HG03159 (cell line): ENCODE measurements around the gene KLHDC7A.

Source experiments
- ATAC-seq: cut with Tn5 transposase; IDR thresholded peaks from one replicate; pipeline ENCODE4 v1.9.1; 2021; ENCODE audit warnings: mild to moderate bottlenecking, moderate library complexity; ENCODE audit not compliant: unreplicated experiment

The KLHDC7A gene

DNA sequence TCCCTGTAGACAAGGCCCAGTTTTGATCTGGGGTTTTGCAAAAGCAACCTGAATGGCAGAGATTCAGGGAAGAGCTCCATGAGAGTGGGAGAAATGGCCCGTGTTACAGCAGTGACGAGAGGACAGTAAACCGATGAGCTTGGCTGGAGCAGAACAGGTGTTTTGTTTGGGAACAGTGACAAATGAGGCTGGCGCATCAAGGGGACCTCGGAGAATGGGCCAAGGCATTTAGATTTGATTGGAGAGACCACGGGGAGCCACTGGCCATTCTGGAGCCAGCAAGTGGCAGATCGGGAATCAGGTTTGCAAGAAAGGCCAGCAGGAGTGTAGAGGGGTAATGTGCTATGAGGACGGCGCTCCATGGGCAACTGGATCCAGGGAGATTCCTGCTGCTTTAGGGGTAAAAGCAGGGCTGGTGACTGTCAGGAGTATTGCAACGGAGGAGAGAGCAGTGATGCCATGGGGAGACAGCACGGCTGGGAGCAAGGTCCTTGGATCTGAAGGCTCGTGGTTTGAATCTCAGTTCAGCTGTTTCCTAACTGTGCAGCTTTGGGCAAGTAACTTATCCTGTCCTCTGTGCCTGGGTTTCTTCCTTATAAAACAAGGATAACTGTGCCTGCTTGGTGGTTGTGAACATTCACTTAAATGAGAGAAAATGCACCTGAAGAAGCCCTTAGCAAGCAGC lies 9.9 kb upstream of the KLHDC7A start:
- ATAC-seq, result no peak

DNA sequence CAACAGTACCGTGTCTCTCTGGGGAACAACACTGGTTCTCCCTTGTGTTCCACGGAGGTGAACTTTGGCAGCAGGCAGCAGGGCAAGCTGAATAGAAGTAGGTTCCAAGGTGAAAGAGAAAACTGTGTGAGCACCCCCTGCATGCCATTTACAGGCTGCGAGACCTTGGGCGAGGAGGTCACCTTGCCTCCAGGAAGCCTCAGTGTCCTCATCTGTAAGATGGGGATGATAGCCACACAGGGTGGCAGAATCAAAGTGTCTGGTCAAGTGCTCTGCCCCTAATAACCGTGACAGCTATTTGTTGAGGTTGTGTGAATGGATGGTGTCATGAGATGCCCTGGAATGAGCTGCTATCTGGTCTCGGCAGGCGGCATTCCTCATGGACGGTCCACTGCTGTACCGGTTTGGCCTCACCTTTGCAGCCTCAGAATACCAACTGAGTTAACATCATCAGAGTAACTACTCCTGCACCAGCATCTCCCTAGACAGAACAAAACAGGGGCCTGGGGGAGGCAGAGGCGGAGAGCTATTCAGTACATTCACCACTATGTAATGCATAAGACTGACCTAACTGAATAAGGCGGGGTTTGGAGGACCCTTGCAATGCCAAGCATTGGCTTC lies 7.4 kb upstream of the KLHDC7A start:
- ATAC-seq, result no peak

DNA sequence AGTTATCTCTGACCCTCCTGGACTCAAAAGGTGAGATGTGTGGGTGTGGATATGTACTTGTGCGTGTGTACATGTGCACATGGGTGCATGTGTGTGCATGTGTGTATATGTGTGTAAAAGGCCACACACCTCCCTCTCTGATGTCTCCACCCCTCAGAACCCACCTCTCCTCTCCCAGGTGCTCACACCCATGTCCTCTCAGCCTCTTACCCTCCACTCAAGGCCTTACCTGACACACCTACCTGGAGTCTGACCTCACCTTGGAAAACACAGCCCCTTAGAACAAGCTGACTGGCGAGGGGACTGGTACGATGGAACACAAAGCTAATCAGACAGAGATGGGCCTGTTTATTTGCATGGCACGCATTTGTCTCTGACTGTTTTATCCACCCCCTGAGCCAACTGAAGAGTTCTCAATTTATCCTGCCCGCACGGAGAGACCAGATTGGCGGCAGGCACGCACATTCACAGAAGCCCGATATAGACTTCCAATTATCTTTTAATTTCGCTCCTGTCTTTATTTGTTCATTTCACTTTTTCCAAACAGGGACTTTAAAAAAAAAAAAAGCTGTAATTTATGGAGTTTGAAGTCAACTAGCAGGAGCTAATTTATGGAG lies 6.1 kb upstream of the KLHDC7A start:
- ATAC-seq, result no peak

DNA sequence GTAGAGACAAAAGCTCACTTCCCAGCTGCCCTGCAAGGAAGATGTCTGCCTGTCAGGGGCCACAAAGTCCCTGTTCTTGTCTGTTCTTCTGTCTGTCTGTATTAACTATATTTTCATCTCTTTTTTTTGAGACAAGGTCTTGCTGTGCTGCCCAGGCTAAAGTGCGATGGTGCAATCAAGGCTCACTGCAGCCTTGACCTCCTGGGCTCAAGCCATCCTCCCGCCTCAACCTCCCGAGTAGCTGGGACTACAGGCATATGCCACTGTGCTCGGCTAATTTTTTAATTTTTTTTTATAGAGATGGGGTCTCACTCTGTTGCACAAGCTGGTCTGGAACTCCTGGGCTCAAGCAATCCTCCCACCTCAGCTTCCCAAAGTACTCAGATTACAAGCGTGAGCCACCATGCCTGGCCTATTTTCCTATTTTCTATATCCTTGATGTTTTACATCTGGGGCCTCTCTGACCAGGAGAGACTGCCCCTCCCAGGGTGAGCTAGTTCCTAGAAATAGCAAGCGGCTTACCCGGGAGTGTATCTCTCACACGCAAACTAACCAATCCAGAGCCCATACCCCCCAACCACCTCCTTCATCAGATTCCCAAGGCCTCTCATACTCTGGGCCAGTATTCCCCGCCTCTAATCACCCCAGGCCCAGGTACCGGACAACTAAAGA lies 5.4 kb upstream of the KLHDC7A start:
- no peak for ATAC-seq

DNA sequence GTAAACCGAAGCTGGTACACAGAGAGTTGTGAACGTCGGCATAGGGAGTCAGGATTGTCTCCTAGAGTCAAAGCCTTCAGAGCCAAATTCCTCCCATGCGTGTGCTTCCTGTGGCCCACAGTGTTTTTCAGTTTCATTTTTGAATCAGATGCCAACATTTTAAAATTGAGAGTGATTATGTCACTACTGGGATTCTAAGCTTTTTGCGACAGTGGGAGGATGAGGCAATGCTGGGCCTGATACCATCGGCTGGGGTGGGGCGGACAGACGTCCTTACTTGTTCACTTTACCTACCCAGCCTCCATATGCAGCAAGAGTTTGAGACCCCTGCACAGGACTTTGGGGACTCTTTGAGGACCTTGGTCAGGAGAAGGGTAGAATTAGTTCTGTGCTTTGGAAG lies 1.3 kb upstream of the KLHDC7A start:
- ATAC-seq, result no peak

DNA sequence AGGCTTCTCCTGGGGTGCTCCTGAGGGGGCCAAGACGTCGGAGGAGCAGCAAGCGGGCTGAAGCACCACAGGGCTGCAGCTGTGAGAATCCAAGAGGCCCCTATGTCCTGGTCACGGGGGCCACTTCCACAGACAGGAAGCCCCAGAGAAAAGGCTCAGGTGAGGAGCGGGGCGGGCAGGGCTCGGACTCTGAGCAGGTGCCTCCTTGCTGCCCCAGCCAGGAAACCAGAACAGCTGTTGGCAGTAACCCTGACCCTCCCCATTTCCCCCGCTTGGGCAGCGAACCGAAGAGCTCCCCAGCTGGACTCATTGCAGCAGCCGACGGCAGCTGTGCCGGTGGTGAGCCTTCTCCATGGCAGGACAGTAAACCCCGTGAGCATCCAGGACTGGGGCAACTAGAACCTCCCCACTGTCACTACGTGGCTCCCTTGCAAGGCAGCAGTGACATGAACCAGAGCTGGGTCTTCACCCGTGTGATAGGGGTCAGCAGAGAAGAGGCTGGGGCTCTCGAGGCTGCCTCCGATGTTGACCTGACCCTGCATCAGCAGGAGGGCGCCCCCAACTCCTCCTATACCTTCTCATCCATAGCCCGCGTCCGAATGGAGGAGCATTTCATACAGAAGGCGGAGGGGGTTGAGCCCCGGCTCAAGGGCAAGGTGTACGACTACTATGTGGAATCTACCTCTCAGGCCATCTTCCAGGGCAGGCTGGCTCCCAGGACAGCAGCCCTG lies 625 bp downstream of the KLHDC7A start:
- no peak for ATAC-seq

DNA sequence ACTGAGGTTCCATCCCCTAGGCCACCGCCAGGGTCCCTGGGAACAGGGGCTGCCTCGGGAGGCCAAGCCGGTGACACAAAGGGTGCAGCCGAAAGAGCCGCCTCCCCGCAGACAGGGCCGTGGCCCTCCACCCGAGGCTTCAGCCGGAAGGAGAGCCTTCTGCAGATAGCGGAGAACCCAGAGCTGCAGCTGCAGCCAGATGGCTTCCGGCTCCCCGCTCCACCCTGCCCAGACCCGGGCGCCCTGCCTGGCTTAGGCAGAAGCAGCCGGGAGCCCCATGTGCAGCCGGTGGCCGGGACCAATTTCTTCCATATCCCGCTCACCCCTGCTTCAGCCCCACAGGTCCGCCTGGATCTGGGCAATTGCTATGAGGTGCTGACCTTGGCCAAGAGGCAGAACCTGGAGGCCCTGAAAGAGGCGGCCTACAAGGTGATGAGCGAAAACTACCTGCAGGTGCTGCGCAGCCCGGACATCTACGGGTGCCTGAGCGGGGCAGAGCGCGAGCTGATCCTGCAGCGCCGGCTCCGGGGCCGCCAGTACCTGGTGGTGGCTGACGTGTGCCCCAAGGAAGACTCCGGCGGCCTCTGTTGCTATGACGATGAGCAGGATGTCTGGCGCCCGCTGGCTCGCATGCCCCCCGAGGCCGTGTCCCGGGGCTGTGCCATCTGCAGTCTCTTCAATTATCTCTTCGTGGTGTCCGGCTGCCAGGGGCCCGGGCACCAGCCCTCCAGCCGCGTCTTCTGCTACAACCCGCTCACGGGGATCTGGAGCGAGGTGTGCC lies 1.4 kb downstream of the KLHDC7A start:
- no peak for ATAC-seq

DNA sequence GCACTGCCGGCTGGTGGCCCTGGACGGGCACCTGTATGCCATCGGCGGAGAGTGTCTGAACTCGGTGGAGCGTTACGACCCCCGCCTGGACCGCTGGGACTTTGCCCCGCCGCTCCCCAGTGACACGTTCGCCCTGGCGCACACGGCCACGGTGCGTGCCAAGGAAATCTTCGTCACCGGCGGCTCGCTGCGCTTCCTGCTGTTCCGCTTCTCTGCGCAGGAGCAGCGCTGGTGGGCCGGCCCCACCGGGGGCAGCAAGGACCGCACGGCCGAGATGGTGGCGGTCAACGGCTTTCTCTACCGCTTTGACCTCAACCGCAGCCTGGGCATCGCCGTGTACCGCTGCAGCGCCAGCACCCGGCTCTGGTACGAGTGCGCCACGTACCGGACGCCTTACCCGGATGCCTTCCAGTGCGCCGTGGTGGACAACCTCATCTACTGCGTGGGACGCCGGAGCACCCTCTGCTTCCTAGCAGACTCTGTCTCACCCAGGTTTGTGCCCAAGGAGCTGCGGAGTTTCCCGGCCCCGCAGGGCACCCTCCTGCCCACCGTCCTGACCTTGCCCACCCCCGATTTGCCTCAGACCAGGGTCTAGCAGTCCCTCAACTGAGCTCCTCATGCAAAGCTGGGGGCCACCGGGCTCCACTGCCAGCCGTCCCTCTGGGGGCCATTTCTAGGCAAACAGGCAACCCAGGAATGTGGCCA lies 2.1 kb downstream of the KLHDC7A start:
- no peak for ATAC-seq

DNA sequence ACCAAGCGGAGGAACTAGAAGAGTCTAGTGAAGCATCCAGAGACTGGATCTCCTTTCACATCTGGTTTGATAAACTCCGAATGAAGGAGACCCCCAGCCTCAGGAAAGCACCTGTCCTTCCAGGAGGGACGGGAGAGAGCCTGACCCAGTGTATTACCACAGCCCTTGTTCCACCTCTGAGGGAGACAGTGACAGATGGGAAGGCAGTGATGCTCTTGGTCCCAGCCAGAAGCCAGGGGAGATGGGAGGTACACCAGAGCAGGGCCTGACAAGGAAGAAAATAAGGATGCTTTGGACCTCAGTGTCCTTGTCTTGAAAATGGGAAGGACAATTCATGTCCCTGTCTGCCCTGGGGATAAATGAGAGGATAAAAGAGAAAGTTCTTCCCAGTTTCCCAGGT lies 3.5 kb downstream of the KLHDC7A start:
- no peak for ATAC-seq

DNA sequence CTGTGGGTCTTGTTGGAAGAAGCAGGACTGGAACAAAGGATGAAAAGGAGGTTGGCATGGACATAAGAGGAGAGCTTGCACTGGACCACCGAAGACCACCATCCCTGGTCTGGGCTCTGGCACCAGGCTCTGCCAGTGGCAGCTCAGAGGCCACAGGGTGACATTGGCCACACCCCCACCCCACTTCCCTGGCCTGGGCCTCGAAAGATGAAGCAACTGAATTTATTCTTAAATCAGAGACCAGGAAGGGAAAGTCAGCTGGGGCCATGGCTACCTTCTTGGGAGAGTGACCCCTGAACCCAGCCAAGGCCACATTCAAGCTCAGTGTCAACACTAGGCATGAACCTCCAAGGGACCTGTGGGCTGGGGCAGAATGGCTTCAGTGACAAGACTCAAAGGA lies 4.0 kb downstream of the KLHDC7A start:
- no peak for ATAC-seq

DNA sequence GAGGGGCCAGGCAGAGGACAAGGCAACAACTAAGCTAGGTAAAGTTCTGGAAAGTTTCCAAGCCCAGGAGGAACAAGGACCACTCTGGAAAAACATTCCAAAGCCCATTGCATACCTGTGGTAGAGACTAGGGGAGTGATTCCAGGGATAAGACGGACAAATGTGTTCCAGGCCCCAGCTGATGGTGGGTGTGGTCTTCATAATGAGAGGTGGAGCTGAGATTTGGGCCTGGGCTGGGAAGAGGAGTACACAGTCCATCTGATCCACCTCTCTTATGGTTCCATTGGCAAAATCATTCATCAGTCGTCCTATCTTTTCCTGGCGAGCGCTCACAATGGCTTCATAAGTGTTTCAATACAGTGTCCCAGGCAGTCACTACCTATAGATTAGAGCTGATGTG lies 4.5 kb downstream of the KLHDC7A start:
- ATAC-seq, result no peak

DNA sequence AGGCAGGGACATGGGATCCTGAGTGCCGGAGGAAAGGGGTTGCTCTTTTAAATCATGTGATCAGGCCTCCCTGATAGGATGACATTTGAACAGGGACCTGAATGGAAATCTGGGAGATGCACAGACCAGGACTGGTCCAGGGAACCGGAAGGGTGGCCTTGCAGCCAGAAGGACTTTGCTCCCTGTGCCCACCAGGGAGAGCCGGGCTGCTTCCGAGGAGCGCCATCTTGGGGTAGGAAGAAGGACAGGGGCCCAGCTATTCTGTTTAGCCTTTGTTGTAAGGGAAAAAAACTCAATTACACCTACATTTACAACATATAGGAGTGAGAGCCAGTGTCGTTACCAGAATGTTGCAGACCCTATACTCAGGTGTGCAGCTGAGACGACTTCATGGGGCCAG lies 5.5 kb downstream of the KLHDC7A start:
- ATAC-seq, result no peak

DNA sequence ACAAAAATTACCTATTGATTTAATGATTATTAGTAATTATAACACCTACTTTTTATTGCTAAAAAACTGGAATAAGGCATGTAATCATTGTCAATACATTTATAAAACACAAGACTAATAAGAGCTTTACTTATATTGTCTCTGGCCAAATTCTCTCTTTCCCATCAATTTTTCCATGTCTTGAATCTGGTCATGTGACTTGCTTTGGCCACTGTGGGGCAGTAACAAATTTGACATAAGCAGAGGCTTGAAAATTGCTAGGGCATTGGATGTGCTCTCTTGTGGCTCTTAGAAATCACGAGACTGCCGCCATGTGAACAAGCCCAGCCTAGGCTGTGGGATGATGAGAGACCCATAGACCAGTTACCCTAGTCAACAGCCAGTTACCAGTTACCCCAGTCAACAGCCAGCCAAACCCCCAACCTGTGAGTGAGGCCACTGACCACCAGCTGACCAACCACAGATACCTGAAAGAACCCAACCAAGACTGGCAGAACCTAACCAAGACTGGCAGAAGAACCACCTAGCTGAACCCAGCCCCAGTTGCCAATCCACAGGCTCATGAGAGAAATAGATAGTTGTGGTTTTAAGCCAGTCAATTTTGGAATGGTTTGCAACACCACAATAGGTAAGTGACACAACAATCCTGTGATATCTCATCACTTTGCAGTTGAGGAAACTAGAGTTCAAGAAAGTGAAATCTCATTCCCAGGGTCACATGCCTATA lies 8.8 kb downstream of the KLHDC7A start:
- ATAC-seq, result no peak

DNA sequence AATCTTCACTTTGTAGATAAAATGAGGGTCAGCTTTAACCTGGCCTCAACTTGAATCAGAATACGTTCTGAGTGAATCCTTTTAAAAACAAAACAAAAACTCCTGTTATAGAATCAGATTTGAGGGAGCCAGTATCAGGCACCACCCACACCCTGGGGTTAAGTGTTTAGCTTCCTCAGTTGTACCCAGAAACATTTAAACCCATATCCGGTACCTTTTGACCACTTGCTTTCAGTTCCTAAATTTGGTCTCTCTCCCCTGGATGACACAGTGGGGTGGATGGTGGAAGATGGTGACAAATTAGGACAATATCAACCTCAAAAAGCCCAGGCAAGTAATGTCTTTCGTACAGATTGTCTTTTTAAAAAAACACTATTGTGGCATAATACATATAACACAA lies 10.4 kb downstream of the KLHDC7A start:
- ATAC-seq, result no peak

DNA sequence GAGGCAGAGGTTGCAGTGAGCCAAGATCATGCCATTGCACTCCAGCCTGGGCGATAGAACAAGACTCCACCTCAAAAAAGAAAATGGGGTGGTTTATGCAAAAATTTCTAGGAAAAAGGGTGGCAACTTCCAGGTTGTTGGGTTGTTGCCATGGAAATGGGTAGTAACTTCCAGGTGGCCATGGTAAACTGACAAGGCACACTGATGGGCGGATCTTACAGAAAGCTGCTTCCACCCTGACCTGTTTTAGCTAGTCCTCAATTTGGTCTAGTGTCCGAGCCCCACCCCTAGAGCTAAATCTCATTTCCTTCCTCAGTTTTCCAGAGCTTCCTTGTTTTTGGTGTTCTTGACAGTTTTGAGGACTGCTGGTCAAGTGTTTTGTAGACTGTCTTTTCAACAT lies 13.6 kb downstream of the KLHDC7A start:
- no peak for ATAC-seq

DNA sequence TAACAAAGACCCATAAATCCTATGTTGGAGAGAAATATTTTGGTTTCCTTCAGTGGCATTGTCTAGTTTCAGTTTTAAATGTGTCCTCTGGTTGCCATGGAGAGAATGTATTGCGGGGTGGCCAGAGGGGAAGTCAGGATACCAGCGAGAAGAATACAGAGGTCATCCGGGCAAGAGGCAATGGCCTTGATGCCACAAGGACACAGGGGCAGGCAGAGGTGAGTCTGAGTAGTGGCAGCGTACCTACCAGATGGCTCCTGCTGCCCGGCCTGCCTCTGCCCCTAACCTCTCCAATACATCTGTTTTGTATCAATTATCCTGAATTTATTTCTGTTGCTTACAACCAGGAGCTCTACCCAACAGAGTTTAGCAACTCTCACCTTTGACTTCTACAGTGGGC lies 14.9 kb downstream of the KLHDC7A start:
- ATAC-seq, result no peak

DNA sequence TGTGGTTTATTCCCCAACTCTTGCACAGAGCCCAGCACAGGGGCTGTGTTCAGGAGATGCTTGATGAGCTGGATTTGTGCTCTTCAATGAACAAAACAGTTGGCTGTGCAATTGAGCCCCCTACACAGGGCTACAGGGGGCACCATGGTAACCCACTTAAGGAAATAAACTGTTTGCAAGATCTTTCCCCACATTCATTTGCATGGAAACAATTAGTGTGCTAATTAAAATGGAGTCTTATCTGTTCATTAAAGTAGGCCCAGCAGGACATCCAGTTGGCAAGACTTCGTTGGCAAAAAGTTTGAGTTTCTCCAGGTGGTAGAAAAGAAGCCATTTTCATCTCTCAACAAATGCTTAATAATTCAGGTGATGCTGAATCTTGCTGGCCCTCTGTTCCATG lies 15.3 kb downstream of the KLHDC7A start:
- ATAC-seq, result no peak

DNA sequence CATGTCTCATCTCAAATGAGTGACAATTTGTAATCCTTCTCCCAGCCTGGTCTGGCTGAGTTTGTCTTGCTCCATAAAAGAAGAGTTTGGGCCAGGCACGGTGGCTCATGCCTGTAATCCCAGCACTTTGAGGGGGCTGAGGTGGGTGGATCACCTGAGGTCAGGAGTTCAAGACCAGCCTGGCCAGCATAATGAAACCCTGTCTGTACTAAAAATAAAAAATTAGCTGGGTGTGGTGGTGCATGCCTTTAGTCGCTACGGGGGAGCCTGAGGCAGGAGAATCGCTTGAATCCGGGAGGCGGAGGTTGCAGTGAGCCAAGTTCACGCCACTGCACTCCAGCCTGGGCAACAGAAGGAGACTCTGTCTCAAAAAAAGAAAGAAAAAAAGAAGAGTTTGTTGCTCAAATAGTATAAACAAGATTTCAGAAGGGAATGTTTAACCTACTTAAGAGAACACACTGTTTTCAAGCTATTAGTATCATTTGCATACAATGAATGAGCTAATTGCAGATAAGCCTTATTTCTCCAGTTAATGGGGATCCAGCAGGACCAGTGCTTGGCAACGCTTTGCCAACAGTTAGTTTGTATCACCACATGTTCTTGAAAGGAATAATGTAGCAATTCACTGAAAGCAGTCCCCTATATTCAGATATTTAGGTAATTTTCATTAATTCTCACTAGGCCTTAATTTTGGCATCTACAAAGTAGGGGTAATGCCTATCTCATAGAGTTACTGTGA lies 15.9 kb downstream of the KLHDC7A start:
- ATAC-seq, result no peak

DNA sequence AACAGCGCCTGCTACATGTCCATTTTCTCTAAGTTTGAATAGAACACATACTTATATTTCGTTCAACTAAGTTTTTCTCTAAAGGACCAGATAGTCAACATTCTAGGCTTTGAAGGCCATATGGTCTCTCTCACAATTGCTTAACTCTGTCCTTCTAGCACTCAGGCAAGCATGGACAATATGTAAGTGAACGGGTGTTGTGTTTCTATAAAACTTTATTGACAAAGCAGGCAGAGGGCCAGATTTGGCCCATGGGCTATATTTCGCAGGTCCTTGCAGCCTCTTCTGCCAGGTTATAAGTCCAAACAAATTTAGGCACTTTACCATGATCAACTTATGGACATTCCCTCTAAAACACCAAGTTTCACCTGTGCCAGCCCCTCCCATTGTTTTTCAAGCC lies 21.1 kb downstream of the KLHDC7A start:
- ATAC-seq, result no peak
